HG02885 (cell line): ENCODE results near the gene HAPLN3.

Experiments
- ATAC-seq: cut with Tn5 transposase; IDR thresholded peaks from one replicate; pipeline ENCODE4 v1.9.1; 2021; ENCODE audit warnings: mild to moderate bottlenecking; ENCODE audit not compliant: unreplicated experiment, poor library complexity

HAPLN3 gene

DNA sequence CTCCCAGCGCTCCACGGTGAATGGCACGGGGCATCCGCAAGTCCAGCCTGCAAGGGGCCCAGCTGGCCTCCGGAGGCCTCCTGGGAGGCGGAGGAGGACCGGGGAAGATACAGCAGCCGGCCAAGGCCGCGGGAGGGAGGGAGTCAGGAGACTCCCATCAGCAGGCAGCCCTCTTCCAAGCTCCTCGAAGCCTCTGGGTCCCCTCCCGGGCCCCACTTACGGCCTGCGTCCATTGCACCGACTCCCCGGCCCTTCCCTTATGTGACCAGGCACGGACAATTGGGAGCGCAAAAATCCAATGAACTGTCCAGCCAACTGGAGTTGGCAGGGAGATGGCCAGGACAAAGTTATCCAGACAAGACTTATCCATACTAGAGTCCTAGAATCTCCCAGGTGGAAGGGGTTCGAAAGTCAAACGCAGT, 17.2 kb upstream of the HAPLN3 start:
- ATAC-seq, result no peak

DNA sequence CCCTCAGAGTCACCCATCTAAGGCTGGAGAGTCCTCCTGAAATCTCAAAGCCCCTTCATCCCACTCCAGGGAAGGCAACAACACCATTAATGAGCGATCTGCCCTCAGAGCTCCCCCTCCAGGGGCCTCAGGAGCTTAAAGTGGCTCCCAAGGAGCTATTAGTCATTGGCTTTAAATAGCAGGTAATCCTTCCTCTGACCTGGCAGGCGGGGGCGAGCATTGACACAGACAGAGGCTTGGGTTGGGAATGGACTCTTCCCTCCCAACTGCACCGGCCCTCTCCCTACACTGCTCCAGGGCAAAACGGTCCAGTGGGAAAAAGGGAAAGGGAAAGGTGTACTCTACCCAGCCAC, 16.4 kb upstream of the HAPLN3 start:
- no peak for ATAC-seq

DNA sequence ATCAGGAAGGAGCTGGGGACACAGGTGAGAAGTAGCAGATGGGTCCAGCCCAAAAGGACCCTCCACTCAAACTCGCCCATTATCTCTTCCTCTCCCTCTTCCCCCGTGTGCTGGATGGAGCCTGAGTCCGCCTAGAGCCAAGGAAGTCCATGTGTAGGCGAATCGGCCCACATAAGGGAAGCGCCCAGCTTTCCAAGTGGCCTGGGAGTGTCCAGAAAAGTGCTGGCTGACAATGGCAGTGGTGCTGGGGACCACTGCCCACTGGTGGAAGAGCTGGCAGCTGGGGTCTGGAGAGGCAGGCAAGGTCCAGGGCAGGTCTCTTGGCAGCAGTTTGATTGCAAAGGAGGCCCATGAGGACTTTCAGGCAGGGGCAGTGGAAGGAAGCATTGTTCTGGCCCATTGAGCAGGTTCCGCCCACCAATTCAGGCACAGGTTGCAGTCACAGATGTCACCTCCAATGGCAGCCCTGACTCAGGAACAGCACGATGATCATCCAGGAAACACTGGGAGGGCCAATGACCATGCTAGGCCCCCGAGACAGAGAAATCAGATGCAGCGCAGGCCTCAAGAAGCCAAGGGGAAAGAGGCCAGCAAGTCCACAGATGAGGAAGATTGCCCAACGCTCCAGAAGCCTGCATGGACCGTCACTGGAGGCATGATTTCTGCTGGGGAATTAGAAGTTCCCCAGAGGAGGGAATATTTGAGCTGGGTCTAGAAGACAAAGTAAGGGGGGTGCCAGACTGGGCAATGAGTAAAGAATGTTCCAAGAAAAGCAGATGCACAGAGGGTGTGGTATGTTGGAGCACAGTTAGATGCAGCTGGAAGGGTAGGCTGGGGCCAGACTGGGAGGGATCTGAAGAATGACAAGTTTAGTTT, 14.8 kb upstream of the HAPLN3 start:
- ATAC-seq, result no peak

DNA sequence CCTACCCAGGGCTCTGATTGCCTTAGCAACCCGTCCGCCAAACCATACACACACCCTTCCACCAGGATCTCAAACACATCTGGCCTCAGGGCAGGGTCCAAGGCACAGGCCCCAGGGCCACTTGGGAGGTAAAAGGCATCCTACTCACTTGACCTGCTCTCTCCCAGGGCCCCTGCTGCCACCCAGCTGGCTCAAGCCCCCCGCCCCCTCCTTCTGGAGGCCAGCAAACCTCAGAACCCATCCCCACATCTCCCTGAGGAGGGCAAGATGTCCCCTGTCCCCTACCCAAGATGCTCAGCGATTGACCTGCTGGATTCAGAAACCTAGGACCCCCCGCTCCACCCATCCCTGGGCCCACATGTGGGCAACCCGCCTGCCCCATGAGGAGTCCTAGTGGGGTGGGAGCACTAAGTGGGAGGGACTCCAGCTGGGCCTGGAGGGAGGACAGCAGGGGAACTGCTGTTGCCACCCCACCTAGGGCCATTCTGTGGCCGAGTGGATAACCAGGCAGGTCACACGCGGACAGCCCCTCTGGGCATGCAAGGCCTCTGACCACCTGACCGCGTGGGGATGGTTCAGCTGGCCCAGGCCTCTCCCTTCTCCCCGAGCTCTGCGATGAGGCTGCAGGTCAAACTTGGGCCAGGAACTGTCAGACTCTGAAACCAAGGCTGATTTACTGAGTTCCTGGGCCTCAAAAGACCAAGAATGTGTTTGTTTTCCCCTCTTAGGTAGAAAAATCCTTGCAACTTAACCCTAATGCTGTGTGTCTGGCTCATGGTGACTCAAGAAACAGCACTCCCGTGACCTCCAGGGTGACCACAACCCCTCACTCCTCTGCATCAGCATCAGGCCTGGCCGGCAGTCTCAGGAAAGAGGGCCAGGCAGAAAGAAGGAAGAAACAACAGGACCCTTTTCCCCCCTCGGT, 13.6 kb upstream of the HAPLN3 start:
- no peak for ATAC-seq

DNA sequence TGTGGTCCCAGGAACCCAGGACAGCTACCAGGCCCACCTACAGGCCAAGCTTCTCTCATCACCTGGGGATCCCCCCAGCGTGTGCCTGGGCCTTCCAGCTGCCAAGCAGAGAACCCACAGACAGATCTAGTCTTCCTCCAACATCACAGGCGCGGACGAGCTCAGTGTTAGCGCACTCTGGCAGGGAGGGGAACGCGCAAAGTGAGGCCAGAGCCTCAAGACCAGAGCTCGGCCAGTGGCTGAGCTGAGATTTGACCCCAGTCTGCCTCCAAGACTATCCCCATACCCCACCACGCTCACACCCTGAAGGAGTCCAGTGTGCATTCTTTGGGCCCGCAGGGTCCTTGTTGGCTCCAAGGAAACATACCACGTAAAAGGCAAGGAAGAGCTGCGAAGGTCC, 12.8 kb upstream of the HAPLN3 start:
- ATAC-seq, result no peak

DNA sequence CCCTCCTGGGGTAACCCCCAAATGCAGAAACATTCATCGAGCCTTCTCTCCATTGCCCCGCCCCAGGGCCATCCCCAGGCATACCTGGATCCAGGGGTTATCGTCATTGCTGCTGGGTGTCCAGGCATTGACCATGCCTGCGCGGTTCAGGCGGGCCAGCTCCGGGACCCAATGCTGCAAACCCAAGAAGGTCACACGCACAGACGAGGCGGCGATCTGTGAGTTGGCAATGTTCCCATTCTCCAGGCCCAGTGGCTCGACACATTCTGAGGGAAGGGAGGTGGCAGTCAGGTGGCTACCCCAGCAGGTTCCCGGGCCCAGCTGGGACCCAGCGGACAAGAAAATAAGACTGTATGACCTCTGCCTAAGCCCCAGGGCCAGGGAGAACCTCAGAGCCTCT, 11.8 kb upstream of the HAPLN3 start:
- ATAC-seq, result no peak

DNA sequence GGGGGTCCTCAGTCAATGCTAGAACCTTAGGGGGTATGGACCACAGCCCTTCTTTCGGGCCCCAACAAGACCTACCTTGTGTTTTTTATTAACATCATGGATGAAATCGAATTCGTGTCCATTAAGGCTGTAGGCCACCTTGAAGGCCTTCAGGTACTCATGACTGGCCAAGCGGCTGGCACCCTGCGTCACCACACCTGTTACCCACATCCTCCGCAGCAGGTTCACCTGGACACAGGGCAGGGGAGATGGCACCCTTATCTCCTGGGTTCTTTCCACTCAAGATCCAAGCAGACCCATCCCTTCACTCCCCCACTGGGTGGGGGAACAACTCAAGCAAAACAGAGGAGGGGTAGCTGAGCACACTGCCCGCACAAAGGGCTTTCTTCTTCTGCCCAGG, 11.2 kb upstream of the HAPLN3 start:
- ATAC-seq, result no peak

DNA sequence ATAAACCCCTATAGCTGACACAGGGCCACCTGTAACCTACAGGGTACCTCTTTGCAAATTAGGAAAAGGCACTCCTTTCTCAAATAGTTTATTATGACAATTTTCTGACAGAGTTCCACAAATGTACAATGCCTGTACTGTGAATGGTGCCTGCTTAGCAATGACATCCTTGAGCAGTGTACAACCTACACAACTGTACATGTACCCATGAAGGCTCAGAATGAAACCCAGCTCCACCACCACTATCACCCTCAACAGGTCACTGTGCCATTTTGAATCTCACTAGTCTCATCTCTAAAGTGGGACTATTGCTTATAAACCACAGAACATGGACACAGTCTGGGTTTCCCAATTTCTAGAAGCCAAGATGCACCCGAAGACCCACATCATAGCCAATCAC, 10.8 kb upstream of the HAPLN3 start:
- no peak for ATAC-seq

DNA sequence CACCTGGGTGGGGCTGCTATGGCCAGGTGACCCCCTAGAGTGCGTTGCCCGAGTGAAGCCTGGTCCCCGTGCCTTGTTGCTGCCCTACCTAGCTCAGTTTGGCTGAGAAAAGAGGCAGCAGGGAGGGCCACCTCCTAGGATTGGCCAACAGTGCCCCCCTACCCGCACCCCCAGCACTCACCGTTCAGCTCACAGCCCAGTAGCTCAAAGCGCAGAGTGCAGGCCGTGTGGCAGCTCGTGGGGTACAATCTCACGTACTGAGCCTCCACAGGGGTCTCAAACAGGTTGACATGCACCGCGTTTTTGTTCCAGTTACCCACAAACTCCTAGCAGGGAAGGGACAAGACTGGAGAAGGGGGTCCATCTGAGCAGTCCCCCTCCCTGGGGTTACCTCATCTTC, 10.2 kb upstream of the HAPLN3 start:
- ATAC-seq, result no peak

DNA sequence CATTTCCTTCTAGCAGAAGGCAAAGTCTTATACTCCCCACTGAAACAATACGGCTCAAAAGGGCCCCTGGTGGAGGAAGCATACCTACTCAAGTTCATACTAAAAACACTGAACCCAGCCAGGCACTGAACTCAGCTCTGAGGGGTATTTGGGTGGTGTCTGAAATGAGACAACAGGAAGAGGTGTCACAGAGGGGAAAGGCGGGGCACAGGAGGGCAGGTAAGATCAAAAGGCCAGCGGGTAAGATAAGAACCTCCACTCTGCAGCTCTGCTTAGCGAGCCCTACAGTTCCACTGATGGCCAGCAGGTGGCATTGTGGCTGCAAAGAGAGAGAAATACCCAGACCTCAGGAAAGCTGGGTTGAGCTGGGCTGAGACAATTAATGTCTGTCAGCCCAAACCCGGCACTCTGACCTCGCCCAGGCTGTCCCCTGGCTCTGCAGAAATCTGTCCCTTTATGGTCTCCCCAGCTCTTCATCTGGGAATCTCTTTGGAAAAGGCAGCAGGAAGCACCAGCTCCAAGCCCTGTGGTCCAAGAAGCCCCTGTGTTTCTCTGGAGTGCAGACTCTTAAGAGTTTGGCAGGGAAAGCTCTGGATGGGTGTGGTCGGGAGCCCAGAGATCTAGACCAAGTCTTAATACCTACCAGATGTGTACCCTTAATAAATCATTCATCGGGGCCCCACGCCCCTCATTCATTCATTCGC, 9.4 kb upstream of the HAPLN3 start:
- peak; percentile 79 for ATAC-seq

DNA sequence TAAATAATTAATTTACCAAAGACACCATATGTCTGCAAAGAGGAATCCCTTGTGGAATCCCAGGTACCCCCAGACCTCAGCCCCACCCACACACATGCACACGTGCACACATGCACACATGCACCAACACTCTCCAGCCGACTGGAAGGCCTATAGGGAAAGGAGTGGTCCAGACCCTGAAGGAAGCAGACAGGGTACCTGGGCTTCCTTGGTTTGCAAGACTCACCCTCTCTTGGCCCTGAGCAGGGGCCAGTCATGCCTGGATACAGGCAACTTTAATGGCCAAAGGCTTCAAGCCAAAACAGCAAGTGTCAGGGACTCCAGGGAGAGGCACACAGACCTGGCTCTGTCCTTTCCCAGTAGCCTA, 8.9 kb upstream of the HAPLN3 start:
- ATAC-seq, result no peak

DNA sequence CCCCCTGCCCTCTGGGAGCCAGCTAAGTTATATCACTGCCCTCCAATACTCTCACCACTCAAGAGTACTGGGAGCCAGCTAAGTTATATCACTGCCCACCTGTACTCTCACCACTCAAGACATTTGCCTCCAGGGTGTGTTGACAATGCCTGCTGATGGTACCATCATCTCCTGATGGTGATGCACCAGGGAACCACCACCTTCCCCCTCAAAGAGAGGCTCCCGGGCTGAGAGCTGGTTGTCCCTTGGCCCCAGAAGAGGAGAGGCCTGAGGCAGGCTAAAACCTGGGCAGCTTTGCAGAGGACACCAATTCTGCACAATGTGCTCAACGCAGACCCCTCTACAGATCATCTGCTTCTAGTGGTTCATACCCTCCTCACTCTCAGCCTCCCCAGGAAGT, 7.5 kb upstream of the HAPLN3 start:
- no peak for ATAC-seq

DNA sequence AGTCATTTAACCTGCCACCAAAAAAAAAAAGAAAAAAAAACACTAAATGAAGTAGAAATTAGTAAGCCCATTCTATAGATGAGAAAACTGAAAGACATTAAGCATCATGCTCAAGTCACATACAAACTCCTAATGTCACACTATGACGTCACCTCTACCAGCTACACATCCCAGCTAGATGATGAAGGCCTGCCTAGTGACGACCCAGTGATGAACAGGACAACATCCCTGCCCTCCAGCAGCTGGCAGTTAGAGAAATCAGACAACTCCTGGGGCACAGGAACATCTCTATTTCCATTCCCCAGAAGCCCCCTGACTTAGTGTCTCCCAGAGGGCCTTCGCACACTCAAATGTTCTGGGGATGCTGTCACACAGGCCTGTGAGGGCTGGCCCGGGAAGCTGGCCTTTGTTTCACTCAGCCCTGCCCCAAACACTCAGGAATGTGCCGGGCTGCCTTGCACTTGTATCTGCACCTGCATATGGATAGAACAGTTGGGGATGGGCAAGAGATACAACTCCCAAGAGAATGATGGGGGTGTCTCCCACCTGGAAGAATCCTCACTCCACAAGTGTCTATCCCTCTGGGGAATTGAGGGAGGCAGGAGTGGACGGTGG, 7.0 kb upstream of the HAPLN3 start:
- ATAC-seq, result no peak

DNA sequence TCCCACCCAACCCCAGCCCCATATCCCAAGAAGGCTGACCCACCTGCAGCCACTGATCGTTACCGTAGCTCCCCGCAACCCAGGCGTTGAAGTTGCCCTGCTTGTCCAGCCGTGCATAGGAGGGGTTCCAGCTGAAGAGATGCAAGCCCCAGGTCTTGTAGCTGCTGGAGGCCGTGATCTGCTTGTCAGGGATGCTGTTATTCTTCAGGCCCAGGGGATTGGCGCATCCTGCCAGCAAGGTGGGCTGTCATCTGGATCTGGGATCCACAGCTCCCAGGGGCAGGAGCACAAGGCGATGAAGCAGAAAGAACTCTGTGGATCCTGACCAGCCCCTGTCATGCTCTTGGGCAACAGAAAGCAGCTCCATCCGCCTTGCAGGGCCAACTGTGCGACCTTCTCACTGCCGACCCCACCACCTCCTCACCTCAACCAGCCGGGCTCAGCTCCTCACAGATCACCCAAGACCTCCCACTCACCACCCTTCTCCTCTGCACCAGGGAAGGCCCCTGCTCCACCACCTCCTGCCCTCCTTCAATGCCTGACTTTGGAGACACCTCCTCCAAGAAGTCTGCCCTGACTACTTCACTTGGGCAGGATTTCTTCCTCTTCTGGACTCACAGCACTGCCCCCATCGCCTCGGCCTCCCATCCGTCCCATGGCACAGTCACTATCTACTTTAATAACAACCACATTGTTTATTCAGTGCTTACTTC, 6.3 kb upstream of the HAPLN3 start:
- no peak for ATAC-seq

DNA sequence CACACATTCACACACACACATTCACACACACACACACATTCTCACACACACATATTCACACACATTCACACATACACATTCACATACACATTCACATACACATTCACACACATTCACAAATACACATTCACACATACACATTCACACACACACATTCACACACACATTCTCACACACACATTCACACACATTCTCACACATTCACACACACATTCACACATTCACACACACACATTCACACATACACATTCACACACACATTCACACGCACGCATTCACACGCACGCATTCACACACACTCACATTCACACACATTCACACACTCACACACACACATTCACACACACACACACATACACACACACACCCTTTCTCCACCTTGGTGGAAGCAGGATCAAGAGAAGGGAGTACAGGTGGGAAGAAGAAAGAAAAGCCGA, 5.7 kb upstream of the HAPLN3 start:
- no peak for ATAC-seq

DNA sequence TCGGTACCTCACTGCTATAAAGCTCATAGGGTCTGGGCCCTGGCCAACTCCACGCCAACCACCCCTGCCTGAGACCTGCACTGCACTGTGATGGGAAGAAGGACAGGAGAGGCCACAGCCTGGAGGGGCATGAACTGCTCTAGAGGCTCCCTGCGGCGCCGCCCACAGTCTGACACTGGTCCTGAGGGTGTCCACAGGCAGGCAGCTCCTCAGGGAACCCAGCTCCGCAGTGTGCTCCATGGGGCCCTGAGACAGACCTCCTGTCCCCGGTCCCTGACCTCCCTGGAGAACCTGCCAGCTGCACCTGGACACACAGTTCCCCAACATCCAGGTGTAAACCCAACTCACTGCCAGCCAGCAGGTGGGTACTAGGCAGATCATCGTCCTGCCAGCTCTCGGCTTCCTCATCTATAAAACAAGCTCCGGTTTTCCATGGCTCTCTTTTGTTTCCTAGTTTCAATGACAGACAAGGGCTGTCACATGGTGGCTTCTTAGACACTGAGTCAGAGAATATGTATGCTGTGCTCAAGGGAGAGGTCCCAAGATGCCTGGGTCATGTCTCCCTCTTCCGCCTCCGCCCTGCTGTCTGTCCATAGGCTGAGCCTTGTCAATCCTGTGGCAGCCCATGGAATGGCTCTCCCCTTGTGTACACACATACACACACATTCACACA, 5.1 kb upstream of the HAPLN3 start:
- ATAC-seq, result no peak

DNA sequence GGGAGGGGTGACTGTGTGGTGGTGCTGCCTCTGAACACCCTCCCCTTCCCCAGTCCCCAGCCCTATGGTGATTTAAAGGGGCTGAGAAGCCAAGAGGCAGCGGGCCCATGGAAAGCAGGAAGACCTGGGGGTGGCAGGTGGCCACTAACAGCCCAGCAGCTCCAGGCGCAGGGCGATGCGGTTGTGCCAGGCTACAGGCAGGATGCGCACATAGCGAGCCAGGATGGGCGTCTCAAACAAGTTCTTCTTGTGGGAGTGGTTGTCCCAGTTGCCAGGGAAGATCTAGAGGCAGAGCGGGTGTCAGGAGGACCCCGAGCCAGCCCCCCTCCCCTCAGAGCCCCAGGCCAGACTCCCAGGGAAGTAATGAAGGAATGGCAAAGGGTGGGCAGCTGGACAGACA, 3.9 kb upstream of the HAPLN3 start:
- no peak for ATAC-seq

DNA sequence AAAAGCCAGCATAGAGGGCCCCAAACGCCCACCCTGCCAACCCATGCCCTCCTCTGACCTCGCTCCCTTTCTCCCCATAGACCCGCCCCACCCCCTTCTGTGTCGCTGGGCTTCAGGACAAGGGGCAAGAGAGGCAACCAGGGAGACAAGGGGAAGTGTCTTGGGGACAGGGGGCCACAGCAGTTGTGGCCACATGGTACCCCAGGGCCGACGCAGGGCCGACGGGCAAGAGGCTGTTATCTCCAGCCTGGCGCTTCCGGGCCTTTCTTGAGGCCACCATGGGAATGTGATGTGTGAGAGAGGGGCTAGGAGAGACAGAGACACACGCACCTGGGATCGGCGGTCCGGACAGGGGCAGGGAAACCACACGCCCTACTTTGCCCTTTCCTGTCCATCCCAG, 3.4 kb upstream of the HAPLN3 start:
- no peak for ATAC-seq

DNA sequence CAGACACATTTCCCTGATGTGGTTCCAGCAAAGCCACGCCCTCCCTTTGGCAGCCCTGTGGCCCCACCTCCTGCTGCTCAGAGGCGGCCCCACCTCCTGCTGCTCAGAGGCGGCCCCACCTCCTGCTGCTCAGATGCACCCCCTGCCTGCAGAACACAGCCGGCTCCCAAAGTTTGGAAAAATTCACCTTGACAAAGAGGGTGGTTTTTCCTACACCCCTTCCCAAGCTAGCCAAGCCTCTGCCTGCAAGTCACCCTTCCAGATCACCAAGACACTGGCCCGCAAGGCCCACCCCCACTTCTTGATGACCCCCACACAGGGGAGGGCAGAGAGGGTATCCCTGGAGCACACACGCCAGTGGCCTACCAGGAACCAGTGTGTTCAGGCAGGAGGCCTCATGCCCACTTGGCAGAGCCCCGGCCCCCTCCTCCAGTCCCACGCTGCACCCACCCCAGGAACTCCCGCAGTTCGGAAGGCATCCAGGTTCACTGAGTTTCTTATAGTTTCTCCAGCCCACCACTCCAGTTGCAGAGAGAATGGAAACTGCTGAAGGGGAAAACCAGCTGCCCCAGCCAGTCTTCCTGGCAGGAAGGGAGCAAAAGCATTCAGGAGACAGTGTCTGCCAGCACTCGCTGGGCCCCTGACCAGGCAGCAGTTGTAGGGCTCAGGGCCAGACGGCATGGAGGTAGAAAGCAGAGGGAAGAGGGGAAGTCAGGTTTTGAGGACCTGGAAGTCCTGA, 2.3 kb upstream of the HAPLN3 start:
- ATAC-seq, result no peak
